NB4 (cell line): ENCODE data around the gene FARP1.
A peak's percentile ranks its signal among the peaks of the same experiment; 100 is the strongest.

ENCODE experiments used
- DNase-seq: peaks from one replicate; pipeline ENCODE4 v3.0.0; 2010; ENCODE audit warnings: low read depth
- H3K4me3 ChIP-seq: one replicate; pipeline ENCODE4 v1.5.1; 2011; ENCODE audit warnings: mild to moderate bottlenecking, low read depth, low read length, moderate library complexity
- CTCF ChIP-seq: IDR thresholded peaks from one replicate; pipeline ENCODE4 v1.5.1; 2012; ENCODE audit warnings: low read depth, low read length
- MYC ChIP-seq: IDR thresholded peaks from 2 replicates; pipeline ENCODE4 v1.6.1; 2011; ENCODE audit warnings: low read depth, low read length
- POLR2A ChIP-seq: IDR thresholded peaks from 2 replicates; pipeline ENCODE4 v1.6.1; 2011; ENCODE audit warnings: mild to moderate bottlenecking; ENCODE audit not compliant: insufficient read length; ENCODE audit errors: extremely low read depth
- TF ChIP-seq, protein P1 (sequence below): IDR thresholded peaks from 2 replicates; pipeline ENCODE4 v1.6.1; 2011; ENCODE audit warnings: low read depth, low read length

Gene FARP1

DNA sequence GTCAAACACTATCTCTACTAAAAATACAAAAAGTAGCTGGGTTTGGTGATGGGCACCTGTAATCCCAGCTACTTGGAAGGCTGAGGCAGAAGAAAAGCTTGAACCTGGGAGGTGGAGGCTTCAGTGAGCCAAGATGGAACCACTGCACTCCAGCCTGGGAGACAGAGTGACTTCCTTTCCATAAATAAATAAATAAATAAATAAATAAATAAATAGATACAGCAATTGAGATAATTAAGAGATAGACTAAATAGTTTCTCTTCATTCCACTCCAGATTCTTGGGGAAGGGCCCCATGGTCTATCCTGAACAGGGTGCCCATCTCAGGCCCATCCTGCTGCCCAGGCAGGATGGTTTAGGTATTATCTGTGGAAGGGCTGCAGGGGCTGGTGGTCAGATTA lies 24.0 kb upstream of the FARP1 start:
- DNase-seq = no peak
- TF ChIP-seq CTCF = no peak
- no peak for TF ChIP-seq MYC
- TF ChIP-seq POLR2A = no peak
- TF ChIP-seq, protein P1, sequence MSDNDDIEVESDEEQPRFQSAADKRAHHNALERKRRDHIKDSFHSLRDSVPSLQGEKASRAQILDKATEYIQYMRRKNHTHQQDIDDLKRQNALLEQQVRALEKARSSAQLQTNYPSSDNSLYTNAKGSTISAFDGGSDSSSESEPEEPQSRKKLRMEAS = no peak
- H3K4me3 ChIP-seq = no peak overlapping the region

DNA sequence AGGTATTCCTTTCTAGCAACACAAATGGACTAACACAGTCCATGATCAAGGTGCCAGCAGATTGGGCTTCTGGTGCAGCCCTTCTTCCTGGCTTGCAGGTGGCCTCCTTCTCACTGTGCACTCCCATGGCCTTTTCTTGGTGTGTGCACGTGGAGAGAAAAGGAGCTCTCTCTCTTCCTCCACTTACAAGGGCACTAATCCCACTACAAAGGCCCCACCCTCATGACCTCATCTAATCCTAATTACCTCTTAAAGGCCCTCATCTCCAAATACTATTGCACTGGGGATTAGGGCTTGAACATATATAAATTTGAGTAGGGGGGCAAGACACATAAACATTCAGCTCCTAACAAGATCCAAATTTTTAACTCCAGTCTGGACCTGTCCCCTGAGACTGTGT lies 19.7 kb upstream of the FARP1 start:
- TF ChIP-seq MYC (no peak), POLR2A (no peak), CTCF (no peak)
- TF ChIP-seq, protein P1 = no peak
- DNase-seq = no peak
- H3K4me3 ChIP-seq = no peak overlapping the region

GRCh38 chr13:98129059-98129746 lies 13.7 kb upstream of the FARP1 start:
- no peak for DNase-seq
- H3K4me3 ChIP-seq = no peak overlapping the region
- TF ChIP-seq, protein P1 = no peak
- no peak for TF ChIP-seq CTCF
- TF ChIP-seq POLR2A = no peak
- TF ChIP-seq MYC = no peak

DNA sequence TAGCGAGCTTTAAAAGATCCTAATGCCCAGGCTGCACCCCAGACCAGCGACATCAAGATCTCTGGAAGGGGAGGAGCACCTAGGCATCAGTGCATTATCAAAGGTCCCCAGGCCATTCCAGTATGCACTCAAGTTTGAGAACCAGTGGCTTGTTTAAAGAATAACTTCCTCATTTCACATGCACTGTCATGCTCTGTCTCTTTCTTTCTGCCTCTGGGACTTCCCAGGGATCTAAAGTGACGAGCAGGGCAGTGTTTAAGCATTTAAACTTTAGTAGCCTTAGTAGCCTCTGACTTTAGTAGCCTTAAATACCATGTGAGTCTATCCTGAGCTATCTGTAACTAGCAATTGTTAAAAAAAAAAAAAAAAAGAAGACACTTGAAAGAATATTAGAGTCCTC lies 8.9 kb upstream of the FARP1 start:
- TF ChIP-seq MYC (no peak), CTCF (no peak), POLR2A (no peak)
- TF ChIP-seq, protein P1 = no peak
- peak; percentile 41 for DNase-seq
- no peak overlapping the region for H3K4me3 ChIP-seq

DNA sequence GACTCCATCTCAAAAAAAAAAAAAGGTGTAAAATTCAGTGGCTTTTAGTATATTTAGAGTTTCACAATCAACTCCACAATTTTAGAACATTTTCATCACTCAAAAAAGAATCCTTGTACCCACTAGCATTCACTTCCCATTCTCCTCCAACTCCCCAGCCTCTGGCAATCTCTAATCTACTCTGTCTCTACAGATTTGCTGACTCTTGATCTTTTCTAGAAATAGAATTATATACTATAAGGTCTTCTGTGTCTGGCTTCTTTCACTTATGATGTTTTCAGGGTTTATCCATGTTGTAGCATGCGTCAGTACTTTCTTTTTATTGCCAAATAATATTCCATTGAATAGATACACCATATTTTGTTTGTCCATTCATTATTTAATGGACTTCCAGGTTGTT lies 8.0 kb upstream of the FARP1 start:
- no peak overlapping the region for H3K4me3 ChIP-seq
- no peak for DNase-seq
- TF ChIP-seq MYC (no peak), POLR2A (no peak), CTCF (no peak)
- TF ChIP-seq, protein P1 = no peak
